Kidney epithelial cell (primary cell): ENCODE measurements around the gene MEF2C. TPM values are rescaled to one million over a fixed set of nuclear protein-coding genes. Genes with fewer than 3 reads are reported as not detected.

Source experiments
- DNase-seq: peaks from one replicate; pipeline ENCODE4 v3.0.0-alpha.2; 2010; ENCODE audit warnings: low read depth
- H3K27me3 ChIP-seq: 2 replicates; pipeline ENCODE4 v1.6.0; 2011; ENCODE audit warnings: low read length; ENCODE audit not compliant: control insufficient read depth, insufficient read depth
- H3K36me3 ChIP-seq: 2 replicates; pipeline ENCODE4 v1.5.1; 2011; ENCODE audit warnings: low read length; ENCODE audit not compliant: control insufficient read depth, insufficient read depth
- H3K4me3 ChIP-seq: 2 replicates; pipeline ENCODE4 v1.5.1; 2011; ENCODE audit warnings: low read depth, mild to moderate bottlenecking, control low read depth, low read length
- total RNA-seq: library from RNA; depleted of rRNA; stranded (reverse); fragments of >200 nt; gene quantifications from 2 replicates; pipeline ENCODE4 v1.2.3, GENCODE V29; 2015
- TF ChIP-seq, protein P1 (sequence below): IDR thresholded peaks from 2 replicates; pipeline ENCODE4 v1.5.1; 2011; ENCODE audit warnings: mild to moderate bottlenecking, moderate library complexity, low read length, control low read depth, inconsistent platforms; ENCODE audit not compliant: insufficient read depth, poor library complexity, severe bottlenecking

Gene MEF2C
- total RNA-seq, 1 donor from 2014 or later: 4.8 TPM

DNA sequence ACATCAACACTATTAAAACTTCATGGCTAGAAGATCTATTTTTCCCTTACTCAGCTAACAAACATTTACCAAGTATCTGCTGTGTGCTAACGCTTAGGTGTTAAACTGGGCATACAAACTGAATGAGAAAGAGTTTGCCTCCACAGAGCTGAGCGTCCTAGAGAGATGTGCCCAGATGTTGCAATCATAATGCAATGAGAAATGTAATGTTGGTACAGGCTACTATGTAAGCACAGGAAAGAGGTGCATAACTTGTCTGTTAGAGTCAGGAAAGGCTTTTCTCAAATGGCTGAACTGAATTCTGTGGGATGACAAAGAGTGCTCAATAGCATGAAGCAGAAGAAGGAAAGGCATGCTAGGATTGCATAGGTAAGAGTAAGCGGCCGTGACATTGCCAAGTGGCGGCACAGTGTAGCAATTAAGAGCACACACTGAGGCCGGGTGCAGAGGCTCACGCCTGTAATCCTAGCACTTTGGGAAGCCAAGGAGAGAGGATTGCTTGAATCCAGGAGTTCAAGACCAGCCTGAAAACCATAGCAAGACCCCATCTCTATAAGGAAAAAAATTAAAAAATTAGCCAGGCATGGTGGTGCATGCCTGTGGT is 137.8 kb downstream of the MEF2C start:
- Histone ChIP-seq H3K4me3 (no peak overlapping the region), H3K36me3 (no peaks in the 10 kb centered on the region), H3K27me3 (no peaks in the 10 kb centered on the region)
- TF ChIP-seq, protein P1, sequence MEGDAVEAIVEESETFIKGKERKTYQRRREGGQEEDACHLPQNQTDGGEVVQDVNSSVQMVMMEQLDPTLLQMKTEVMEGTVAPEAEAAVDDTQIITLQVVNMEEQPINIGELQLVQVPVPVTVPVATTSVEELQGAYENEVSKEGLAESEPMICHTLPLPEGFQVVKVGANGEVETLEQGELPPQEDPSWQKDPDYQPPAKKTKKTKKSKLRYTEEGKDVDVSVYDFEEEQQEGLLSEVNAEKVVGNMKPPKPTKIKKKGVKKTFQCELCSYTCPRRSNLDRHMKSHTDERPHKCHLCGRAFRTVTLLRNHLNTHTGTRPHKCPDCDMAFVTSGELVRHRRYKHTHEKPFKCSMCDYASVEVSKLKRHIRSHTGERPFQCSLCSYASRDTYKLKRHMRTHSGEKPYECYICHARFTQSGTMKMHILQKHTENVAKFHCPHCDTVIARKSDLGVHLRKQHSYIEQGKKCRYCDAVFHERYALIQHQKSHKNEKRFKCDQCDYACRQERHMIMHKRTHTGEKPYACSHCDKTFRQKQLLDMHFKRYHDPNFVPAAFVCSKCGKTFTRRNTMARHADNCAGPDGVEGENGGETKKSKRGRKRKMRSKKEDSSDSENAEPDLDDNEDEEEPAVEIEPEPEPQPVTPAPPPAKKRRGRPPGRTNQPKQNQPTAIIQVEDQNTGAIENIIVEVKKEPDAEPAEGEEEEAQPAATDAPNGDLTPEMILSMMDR: no peak
- DNase-seq: no peak

DNA sequence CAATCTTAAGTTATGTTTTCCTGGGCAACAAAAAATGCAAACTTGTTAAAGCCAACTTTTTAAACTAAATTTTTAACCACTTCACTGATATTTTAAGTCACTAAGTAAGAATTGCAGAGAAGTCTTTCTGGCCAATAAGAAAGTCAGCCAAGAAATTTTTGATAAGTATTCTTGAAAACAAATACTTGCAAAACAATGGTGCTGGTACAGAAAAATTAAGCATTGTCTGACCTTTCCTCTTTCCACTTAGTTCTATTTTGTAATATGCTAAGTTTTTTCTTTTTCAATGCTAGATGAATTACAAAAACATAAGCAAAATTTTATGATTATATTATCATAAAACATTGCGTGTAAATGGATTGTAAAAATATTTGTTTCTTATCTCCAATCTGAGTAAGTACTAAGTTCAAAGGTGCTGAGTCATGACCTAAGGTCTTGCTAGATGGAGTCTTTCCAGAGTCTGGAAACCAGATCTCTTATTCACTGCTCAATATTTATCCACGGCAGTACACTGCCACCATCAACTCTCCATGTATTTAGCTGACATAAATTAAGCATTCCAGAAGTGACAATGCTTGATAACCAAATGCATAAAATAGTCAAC is 139.7 kb downstream of the MEF2C start:
- TF ChIP-seq, protein P1: no peak
- H3K27me3 ChIP-seq: no peaks in the 10 kb centered on the region
- DNase-seq: no peak

DNA sequence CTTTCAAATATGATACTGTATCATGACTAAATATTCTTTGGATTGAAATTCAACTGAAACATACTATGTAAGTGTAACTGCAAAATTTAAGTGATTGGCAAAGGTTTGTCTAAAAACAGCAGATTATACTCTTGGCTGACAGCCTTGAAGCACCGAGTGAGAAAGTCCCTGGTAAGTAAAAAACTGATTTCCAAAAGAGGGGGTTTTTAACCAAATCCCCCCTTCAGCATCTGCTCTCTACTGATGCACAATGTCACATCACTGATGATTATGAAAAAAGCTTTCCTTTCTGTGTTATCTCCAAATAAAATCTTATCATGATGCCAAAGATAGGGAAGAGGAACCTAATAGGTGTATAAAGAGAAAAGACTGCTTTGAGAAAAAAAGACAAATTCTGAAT is 141.0 kb downstream of the MEF2C start:
- H3K27me3 ChIP-seq: no peaks in the 10 kb centered on the region
- TF ChIP-seq, protein P1: no peak
- no peak for DNase-seq
- no peak overlapping the region for H3K4me3 ChIP-seq
- H3K36me3 ChIP-seq: no peaks in the 10 kb centered on the region

More for the DNA sequence above, 139.7 kb downstream of the MEF2C start:
- Histone ChIP-seq H3K4me3 (no peak overlapping the region), H3K36me3 (no peaks in the 10 kb centered on the region)

DNA sequence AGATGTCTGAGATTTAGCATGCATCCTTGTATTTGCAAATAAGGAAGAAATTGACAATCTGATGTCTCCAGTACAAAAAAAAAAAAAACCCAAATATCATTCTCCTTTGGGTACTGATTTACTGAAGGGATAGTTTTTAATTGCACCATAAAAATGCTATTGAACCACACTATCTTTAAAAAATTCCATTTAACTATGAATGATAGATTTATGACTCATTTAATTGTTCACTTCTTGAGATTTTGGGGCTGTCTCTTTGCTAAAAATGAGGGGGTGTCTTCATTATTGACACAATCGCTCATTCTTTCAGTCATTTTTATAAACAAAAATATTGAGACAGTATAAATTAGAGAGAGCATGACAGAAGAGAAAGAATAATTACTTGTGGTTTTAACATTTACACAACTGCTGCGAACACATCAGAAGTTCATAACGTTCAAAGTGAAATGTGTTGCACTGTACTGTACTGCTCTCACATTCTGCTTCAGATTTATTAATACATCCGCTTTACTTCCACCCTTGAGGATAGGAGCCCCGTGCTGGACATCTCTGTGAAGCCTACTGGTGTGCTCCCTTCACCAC is 142.3 kb downstream of the MEF2C start:
- Histone ChIP-seq H3K4me3 (no peak overlapping the region), H3K27me3 (no peaks in the 10 kb centered on the region), H3K36me3 (no peaks in the 10 kb centered on the region)
- no peak for DNase-seq
- TF ChIP-seq, protein P1: no peak

DNA sequence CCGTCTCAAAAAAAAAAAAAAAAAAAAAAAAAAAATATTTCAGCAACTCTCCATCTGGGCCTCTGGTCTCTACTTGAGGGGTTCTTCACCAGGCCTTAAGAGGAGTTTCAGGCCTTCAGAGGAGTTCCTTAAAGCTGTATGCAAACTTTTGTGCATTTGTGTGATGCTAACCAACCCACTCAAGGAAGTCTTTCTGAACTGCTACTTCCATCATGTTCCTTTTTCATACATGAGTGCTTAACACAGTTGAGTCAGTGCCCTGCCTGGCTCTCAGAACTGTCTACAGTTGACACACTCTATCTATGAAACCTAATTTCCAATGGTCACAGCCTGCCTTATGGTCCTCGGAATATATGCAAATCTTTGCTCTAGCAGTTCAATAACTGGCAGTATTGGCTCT is 146.5 kb downstream of the MEF2C start:
- no peak for DNase-seq
- Histone ChIP-seq H3K36me3 (no peaks in the 10 kb centered on the region), H3K4me3 (no peak overlapping the region), H3K27me3 (no peaks in the 10 kb centered on the region)
- TF ChIP-seq, protein P1: no peak
